GM19351 (cell line): ENCODE data around the gene ASXL1.
A peak's percentile ranks its signal among the peaks of the same experiment; 100 is the strongest.
"Not testable (repeated sequence)": the region's sequence is repeated elsewhere in the genome, so short reads cannot be mapped to it uniquely, and the experiment has no call there.

Source experiments
- ATAC-seq: cut with Tn5 transposase; IDR thresholded peaks from one replicate; pipeline ENCODE4 v1.9.1; 2021; ENCODE audit warnings: mild to moderate bottlenecking, moderate library complexity; ENCODE audit not compliant: unreplicated experiment

The ASXL1 gene

DNA sequence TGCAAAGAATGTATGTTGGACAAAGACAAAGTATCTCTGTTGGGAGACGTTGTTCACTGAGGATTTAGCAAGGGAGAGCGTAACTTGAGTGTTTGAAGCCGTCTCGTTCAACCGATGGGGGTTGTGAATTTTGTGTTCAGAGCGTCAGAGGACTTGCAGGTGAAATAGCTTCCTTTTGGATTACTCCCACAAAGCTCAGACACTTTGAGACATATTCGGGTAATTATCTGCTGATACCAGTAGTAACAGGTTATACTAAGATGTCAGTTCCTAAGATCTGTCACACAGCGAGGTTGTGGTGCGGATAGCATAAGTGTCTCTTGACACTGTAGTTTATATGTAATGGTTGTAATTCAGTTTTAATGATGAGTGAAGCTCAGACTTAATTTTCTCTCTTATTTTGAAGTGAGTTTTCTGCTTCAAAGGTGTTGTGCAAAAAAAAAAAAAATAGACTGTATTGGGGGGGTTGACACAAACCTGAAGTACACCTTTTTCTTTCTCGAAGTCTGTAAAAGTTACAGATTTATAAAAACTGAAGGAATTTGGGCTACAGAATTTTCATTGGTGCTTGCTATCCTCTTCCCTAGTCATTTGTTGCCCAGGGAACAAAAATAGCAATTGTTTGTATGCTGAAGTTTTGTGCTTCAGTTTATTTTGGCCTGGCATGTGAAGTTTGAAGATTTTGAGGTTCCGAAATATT is 1.7 kb downstream of the ASXL1 start:
- ATAC-seq, result no peak

- ATAC-seq, result no peak
These were observed 2.2 kb downstream of the ASXL1 start for GRCh38 chr20:32360333-32360634.

GRCh38 chr20:32362901-32363364 is 4.8 kb downstream of the ASXL1 start:
- no peak for ATAC-seq

DNA sequence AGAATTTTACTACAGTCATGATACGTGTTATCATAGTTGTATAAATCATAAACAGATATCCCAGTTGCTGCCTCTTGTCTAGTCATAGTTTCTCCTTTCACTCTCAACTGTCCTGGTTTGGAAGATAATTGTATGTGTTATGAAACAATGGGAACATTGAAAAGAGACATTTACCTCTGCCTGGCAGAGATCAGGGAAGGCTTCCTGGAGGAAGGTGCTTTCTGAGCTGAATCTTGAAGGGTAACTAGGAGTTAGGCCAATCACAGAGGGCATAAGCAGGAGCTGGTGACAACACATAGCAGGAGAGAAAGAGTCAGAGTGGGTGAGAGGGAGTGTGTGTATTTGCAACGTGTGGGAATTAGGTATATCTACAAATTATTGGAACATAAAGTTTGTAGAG is 5.4 kb downstream of the ASXL1 start:
- ATAC-seq, result no peak

GRCh38 chr20:32364554-32365208 is 6.5 kb downstream of the ASXL1 start:
- ATAC-seq, result no peak

- ATAC-seq, result no peak
These were observed 7.4 kb downstream of the ASXL1 start for GRCh38 chr20:32365564-32365963.

DNA sequence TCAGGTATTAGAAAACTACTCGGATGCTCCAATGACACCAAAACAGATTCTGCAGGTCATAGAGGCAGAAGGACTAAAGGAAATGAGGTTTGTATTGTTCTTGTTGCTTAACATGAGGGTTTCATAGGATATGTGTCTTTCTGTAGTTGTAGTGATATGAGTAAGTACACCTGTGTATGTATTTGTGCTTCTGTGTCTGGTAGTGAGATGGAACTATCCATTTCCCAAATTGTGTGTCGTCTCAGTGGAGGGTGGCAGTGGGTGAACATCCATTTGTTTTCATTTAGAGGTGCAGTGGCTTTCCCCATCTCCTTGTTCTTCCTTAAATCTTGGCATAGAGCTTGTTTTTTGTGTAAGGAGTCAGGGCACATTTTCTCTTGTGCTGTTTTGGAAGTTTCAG is 8.2 kb downstream of the ASXL1 start:
- peak; percentile 76 for ATAC-seq

DNA sequence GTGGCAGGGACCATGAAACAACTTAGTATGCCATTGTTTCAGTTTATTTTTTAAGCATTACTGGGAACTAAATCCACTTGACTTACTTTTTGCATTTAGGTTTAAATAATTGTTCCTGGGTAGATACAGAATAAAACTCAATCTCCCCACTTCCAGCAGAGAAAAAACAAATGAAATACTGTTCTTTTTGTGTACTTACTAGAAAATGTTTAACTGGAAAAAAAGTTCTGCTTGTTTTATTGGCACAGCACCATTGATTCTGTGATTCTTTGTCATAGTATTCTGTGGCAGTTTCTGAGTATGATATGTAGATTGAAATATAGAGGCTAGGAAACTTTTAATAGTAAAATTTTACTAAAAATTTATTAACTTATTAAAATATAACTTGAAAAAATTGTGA is 10.2 kb downstream of the ASXL1 start:
- ATAC-seq, result no peak

DNA sequence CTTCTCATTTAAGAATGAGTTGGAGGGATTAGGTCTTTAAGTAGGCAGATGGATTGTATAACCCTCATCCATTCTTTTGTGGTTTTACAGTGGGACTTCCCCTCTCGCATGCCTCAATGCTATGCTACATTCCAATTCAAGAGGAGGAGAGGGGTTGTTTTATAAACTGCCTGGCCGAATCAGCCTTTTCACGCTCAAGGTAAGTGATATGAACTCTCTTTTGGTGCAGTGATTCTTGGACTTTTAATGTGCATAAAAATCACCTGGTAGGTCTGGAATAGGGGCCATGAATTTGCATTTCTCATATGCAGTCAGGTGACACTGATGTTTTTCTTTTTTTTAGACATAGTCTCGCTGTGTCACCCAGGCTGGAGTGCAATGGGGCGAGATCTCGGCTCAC is 10.8 kb downstream of the ASXL1 start:
- peak; percentile 52 for ATAC-seq

- ATAC-seq, result no peak
These were observed 12.8 kb downstream of the ASXL1 start for GRCh38 chr20:32370897-32371296.

DNA sequence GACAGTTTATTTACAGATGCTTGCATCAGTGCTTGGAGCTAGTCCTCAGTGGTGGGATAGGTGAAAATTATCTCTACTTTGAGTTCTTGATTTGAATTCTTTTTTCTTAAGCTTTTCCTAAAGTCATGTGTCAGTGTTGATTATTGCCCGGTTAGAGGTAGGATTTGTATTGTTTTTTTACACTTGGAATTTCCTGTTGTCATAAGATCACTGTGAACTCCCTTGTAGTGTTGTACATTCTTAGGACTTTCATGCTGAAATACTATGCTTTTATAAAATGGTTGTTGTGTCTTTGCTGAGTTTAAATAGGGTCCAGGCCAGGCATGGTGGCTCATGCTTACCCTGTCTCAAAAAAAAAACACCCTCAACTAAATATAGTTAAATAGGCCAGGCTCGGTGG is 20.3 kb downstream of the ASXL1 start:
- ATAC-seq, result no peak

DNA sequence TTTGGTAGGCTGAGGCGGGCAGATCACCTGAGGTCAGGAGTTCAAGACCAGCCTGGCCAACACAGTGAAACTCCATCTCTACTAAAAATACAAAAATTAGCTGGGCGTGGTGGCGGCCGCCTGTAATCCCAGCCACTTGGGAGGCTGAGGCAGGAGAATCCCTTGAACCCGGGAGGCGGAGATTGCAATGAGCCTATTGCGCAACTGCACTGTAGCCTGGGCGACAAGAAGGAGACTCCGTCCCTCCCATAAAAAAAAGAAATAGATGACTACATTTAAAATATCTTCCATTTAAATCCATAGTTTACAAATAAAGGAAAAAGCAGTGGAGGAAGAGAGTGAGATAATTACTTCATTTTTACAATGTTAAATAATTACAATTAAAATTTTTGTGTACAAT is 21.9 kb downstream of the ASXL1 start:
- ATAC-seq, result not testable (repeated sequence)

GRCh38 chr20:32380745-32381144 is 22.6 kb downstream of the ASXL1 start:
- no peak for ATAC-seq

DNA sequence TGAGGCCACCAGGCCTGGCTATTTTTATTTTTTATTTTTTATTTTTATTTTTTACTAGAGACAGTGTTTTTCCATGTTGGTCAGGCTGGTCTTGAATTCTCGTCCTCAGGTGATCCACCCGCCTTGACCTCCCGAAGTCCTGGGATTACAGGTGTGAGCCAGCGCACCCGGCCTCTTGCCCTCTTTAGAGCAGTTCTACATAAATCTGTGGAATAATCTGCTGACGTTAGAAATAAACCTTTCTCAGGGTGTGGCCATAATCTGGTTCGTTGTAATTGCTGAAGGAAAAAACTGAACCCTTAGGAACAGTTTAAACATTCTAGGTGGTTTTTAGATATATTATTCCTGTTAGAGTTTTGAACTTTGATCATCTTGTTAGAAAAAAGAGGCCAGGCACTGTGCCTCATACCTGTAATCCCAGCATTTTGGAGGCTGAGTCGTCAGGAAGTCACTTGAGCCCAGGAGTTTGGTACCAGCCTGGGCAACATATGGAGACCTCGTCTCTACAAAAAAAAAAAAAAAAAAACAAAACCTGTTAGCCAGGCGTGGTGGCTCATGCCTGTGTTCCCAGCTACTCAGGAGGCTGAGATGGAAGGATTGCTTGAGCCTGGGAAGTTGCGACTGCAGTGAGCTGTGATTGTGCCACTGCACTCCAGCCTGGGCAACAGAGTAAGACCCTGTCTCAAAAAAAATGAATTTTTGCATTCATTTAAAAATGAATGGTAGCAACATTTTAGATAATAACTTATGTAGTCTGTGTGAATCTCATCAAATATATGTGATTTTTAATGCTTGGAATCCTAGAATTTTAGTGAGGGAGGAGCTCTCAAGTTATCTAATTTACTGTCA is 24.2 kb downstream of the ASXL1 start:
- ATAC-seq, result no peak

DNA sequence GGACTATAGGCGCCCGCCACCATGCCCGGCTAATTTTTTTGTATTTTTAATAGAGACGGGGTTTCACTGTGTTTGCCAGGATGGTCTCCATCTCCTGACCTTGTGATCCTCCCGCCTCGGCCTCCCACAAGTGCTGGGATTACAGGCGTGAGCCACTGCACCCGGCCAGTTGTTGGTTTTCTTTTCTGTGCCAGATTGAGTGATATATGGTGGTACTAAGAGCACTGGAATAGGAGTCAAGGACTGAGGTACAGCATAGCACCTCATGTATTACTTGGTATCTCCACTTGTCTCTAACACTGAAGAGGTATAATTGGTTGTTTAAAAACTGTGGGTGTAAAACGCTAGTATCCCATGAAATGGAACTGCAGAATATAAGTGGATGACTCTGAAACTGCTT is 25.3 kb downstream of the ASXL1 start:
- not testable (repeated sequence) for ATAC-seq

DNA sequence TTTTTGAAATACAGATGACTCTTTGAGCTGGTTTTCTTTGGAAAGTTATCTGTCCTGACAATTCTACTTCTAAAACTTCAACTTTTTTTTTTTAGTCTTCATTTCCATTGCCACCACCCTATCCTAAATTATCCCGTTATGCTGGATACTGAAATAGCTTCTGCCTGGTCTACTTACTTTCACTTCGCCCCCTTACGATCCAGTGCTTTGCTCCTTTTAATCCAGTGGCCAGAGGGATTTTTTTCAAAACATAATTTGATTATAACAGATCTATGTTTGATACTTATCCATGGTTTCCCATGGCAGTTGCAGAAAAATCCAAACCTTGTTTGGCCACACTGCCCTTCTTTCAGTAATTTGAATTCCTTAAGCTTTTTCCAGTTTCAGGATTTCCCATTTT is 27.4 kb downstream of the ASXL1 start:
- ATAC-seq, result no peak

GRCh38 chr20:32386091-32386490 is 28.0 kb downstream of the ASXL1 start:
- no peak for ATAC-seq

GRCh38 chr20:32387252-32387651 is 29.1 kb downstream of the ASXL1 start:
- ATAC-seq, result no peak

DNA sequence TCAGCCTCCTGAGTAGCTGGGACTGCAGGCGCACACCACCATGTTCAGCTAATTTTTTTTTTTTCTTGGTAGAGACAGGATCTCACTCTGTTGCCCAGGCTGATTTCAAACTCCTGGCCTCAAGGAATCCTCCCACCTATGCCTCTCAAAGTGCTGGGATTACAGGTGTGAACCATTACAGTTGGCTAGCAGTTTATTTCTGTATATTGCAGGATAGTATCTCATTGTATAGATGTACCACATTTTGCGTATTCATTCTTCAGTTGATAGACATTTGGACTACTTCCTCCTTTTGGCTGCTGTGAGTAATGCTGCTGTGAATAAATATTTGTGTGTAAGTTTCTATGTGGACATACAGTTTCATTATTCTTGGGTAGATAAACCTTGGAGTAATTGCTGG is 32.9 kb downstream of the ASXL1 start:
- no peak for ATAC-seq

DNA sequence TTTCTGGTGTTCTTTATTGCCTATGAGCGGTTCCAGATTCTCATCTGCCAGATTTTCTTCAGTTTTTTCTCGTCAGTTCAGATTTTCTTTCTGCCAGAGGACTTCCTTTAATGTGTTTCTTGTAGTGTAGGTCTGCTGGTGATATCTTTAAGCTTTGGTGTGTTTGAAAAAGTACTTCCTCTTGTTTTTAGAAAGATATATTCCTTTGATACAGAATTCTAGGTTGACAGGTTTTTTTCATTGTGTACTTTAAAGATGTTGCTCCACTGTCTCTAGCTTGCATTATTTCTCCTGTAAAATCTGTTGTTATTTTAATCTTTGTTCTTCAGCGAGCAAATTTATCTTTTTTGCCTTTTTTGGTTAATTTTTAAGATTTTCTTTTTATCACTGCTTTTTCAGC is 36.9 kb downstream of the ASXL1 start:
- no peak for ATAC-seq

DNA sequence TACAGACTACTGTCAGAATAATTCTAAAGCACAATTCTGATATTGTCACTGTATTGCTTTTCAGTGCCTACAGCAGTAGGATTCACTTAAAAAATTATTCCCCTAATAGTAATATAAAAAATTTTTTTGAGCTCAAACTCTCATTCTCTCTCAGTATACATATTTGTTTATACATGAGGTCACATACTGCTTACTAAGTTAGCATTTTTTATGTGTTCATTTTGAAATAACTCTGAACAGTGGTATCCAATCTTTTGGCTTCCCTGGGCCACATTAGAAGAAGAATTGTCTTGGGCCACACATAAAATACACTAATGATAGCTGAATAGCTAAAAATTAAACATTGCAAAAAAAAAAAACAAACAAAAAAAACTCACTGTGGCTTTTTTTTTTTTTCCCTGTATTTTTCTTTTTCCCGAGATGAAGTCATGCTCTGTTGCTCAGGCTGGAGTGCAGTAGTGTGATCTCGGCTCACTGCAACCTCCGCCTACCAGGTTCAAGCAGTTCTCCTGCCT is 38.6 kb downstream of the ASXL1 start:
- no peak for ATAC-seq
